Measurements from ENCODE around the gene MINDY4.

Gene MINDY4

GRCh38 chr7:30884881-30885280 is 113.7 kb downstream of the MINDY4 start:
- DNase-seq = no peak

- no peak for DNase-seq
Measured at GRCh38 chr7:30886608-30887011, 115.4 kb downstream of the MINDY4 start.

GRCh38 chr7:30887464-30887872 is 116.3 kb downstream of the MINDY4 start:
- no peak for DNase-seq

- DNase-seq = no peak
Measured at GRCh38 chr7:30888747-30889146, 117.5 kb downstream of the MINDY4 start.

- DNase-seq = no peak
Measured at GRCh38 chr7:30890226-30890625, 119.0 kb downstream of the MINDY4 start.

- DNase-seq = no peak
Measured at GRCh38 chr7:30893357-30893756, 122.1 kb downstream of the MINDY4 start.

GRCh38 chr7:30894009-30894408 is 122.8 kb downstream of the MINDY4 start:
- DNase-seq = no peak

- DNase-seq = no peak
Measured at GRCh38 chr7:30894866-30895605, 123.8 kb downstream of the MINDY4 start.

- DNase-seq = no peak
Measured at GRCh38 chr7:30896036-30896435, 124.8 kb downstream of the MINDY4 start.

GRCh38 chr7:30896783-30897637 is 125.8 kb downstream of the MINDY4 start:
- no peak for DNase-seq

- DNase-seq = no peak
Measured at GRCh38 chr7:30897770-30898169, 126.6 kb downstream of the MINDY4 start.

- no peak for DNase-seq
Measured at GRCh38 chr7:30898411-30898810, 127.2 kb downstream of the MINDY4 start.

GRCh38 chr7:30899066-30899465 is 127.8 kb downstream of the MINDY4 start:
- DNase-seq = no peak

GRCh38 chr7:30899630-30900029 is 128.4 kb downstream of the MINDY4 start:
- no peak for DNase-seq

GRCh38 chr7:30900053-30900452 is 128.8 kb downstream of the MINDY4 start:
- no peak for DNase-seq

GRCh38 chr7:30900803-30901362 is 129.7 kb downstream of the MINDY4 start:
- DNase-seq = no peak

GRCh38 chr7:30901856-30902255 is 130.6 kb downstream of the MINDY4 start:
- DNase-seq = no peak

GRCh38 chr7:30902466-30902865 is 131.2 kb downstream of the MINDY4 start:
- no peak for DNase-seq

- no peak for DNase-seq
Measured at GRCh38 chr7:30903146-30903545, 131.9 kb downstream of the MINDY4 start.

GRCh38 chr7:30904561-30904960 is 133.3 kb downstream of the MINDY4 start:
- DNase-seq = no peak

GRCh38 chr7:30905078-30906012 is 134.1 kb downstream of the MINDY4 start:
- DNase-seq = no peak

GRCh38 chr7:30906014-30906413 is 134.8 kb downstream of the MINDY4 start:
- no peak for DNase-seq

Measured in cerebellar nuclear complex (tissue), 1 donor.